HCT116 (cell line): ENCODE measurements around the gene GPR37L1.

Source experiments
- CTCF ChIP-seq, 3 experiments: fragments of 200-600 bp in 1 of 3; sonication (generic) in 1 of 3; IDR thresholded peaks in 2 of 3; conservative IDR thresholded peaks in 1 of 3; 2 replicates each; pipeline ENCODE4 v1.5.1; 2012 to 2017; ENCODE audit warnings: low read depth in 2 of 3, low read length in 2 of 3, antibody characterized with exemption in 1 of 3, borderline replicate concordance in 1 of 3, control low read depth in 1 of 3, mild to moderate bottlenecking in 1 of 3, mixed read lengths in 1 of 3, mixed run types in 1 of 3, moderate library complexity in 1 of 3; ENCODE audit not compliant: insufficient read depth in 1 of 3
- JUND ChIP-seq: IDR thresholded peaks from 2 replicates; pipeline ENCODE4 v1.6.1; 2012
- POLR2A ChIP-seq: IDR thresholded peaks from 2 replicates; pipeline ENCODE4 v1.7.0; 2011; ENCODE audit warnings: borderline replicate concordance; ENCODE audit not compliant: insufficient read depth, insufficient read length; ENCODE audit errors: extremely low read depth
- SP1 ChIP-seq: IDR thresholded peaks from 2 replicates; pipeline ENCODE4 v1.6.1; 2012; ENCODE audit warnings: low read depth

- TF ChIP-seq CTCF (IDR thresholded peaks at IDR 0.05 in 2 of 3, conservative IDR thresholded peaks at IDR 0.05 in 1 of 3; ENCODE audit: borderline replicate concordance in 1 of 3, insufficient read depth in 1 of 3, low read depth in 2 of 3, low read length in 2 of 3) (no peak), JUND (no peak), SP1 (no peak), POLR2A (no peak)
Measured at GRCh38 chr1:202084791-202085681, 37.7 kb upstream of the GPR37L1 start.
